HCT116 (cell line): ENCODE measurements around the gene ACP5. TPM values are rescaled to one million over a fixed set of nuclear protein-coding genes. Genes with fewer than 3 reads are reported as not detected.

ENCODE experiments used
- total RNA-seq: library from RNA; stranded (reverse); gene quantifications from one replicate; pipeline ENCODE4 v1.2.1, GENCODE V29; 2021; ENCODE audit not compliant: unreplicated experiment

The ACP5 gene
- total RNA-seq, 1 experiment from 2014 or later, result 1.2 TPM

Other genes with a start within 250 kb of the ACP5 start
- gene RAB3D, start 238.0 kb downstream of the ACP5 start, total RNA-seq, result 28.9 TPM
- gene TMEM205, start 231.4 kb downstream of the ACP5 start, total RNA-seq, result 55.9 TPM
- gene CCDC159, start 231.1 kb downstream of the ACP5 start, total RNA-seq, result 7.7 TPM
- gene PLPPR2, start 222.2 kb downstream of the ACP5 start, total RNA-seq, result 23.2 TPM
- 2.5 TPM for gene SWSAP1, start 203.0 kb downstream of the ACP5 start, total RNA-seq
- 15.3 TPM for gene EPOR, start 193.3 kb downstream of the ACP5 start, total RNA-seq
- gene RGL3, start 158.3 kb downstream of the ACP5 start, total RNA-seq, result 99.2 TPM
- 0.52 TPM for gene ODAD3, start 142.5 kb downstream of the ACP5 start, total RNA-seq
- 425 TPM for gene PRKCSH, start 142.0 kb downstream of the ACP5 start, total RNA-seq
- gene ELAVL3, start 96.6 kb downstream of the ACP5 start, total RNA-seq, result 0.05 TPM
- gene ZNF653, start 71.8 kb downstream of the ACP5 start, total RNA-seq, result 16.1 TPM
- 52.8 TPM for gene ECSIT, start 48.5 kb downstream of the ACP5 start, total RNA-seq
- gene CNN1, start 38.8 kb downstream of the ACP5 start, total RNA-seq, result 0.64 TPM
- 74.5 TPM for gene ELOF1, start 18.4 kb downstream of the ACP5 start, total RNA-seq
- 14.8 TPM for gene ZNF627, start 19.8 kb upstream of the ACP5 start, total RNA-seq
- 4.7 TPM for gene ZNF823, start 161.3 kb upstream of the ACP5 start, total RNA-seq
- 1.1 TPM for gene ZNF441, start 189.4 kb upstream of the ACP5 start, total RNA-seq
- not detected for gene ZNF491, start 220.9 kb upstream of the ACP5 start, total RNA-seq
- gene ZNF440, start 236.6 kb upstream of the ACP5 start, total RNA-seq, result 11.4 TPM